Measurements from ENCODE around the gene LETM1. TPM values are rescaled to one million over a fixed set of nuclear protein-coding genes. Genes with fewer than 3 reads are reported as not detected.

Gene LETM1
- total RNA-seq, 1 experiment from 2014 or later = 67.3 TPM

- TF ChIP-seq ZBTB33 (IDR thresholded peaks at IDR 0.05; ENCODE audit: extremely low read depth, insufficient replicate concordance, low read length) (no peak), EGR1 (IDR thresholded peaks at IDR 0.05; ENCODE audit: low read depth) (no peak), ZNF274 (IDR thresholded peaks at IDR 0.05; ENCODE audit: low read depth, low read length) (no peak), JUND (IDR thresholded peaks at IDR 0.05) (no peak), CTCF (IDR thresholded peaks at IDR 0.05 in 2 of 3, conservative IDR thresholded peaks at IDR 0.05 in 1 of 3; ENCODE audit: borderline replicate concordance in 1 of 3, insufficient read depth in 1 of 3, low read depth in 2 of 3, low read length in 2 of 3) (no peak), CEBPB (IDR thresholded peaks at IDR 0.05; ENCODE audit: low read depth) (no peak), ATF3 (IDR thresholded peaks at IDR 0.05) (no peak), ELF1 (IDR thresholded peaks at IDR 0.05; ENCODE audit: borderline replicate concordance, low read depth) (no peak)
These were observed 49.8 kb downstream of the LETM1 start (continued) for GRCh38 chr4:1806223-1806564.

GRCh38 chr4:1805493-1806222 is 50.3 kb downstream of the LETM1 start:
- H3K36me3 ChIP-seq (ENCODE audit: control insufficient read depth in 1 of 2, insufficient read depth in 2 of 2, low read length in 2 of 2) = no peaks in the 10 kb centered on the region; a peak in 1 of 4 replicates
- no peak overlapping the region for H3K27ac ChIP-seq (ENCODE audit: low read depth, low read length)
- intact Hi-C loops (cut with micrococcal nuclease) = no loop called here
- no peak overlapping the region for H3K4me2 ChIP-seq (ENCODE audit: low read length)
- no peaks in the 10 kb centered on the region for H3K9me2 ChIP-seq (ENCODE audit: insufficient read depth)
- H3K4me1 ChIP-seq (ENCODE audit: control insufficient read depth in 1 of 2, insufficient read depth in 2 of 2, low read length in 2 of 2) = peaks cover 0 to 5% of the 10 kb centered on the region in 2 experiments; a peak in 1 of 4 replicates
- DNase-seq (ENCODE audit: low read depth, low spot score) (no peak), ATAC-seq (no peak)
- H3K9me3 ChIP-seq (ENCODE audit: control insufficient read depth in 1 of 2, insufficient read depth in 1 of 2, low read depth in 1 of 2, low read length in 2 of 2) = no peaks in the 10 kb centered on the region
- POLR2A ChIA-PET = no interaction called here
- H4K20me1 ChIP-seq (ENCODE audit: insufficient read depth) = no peaks in the 10 kb centered on the region
- H3K27me3 ChIP-seq (ENCODE audit: insufficient read depth, low read length) = no peaks in the 10 kb centered on the region
- H2AFZ ChIP-seq (ENCODE audit: low read depth, low read length, poor library complexity, severe bottlenecking) = no peak overlapping the region
- no peak overlapping the region for H3K4me3 ChIP-seq (replicated peaks in 1 of 2; ENCODE audit: low read depth in 1 of 2, low read length in 2 of 2)
- no TSS peak for BruUV-seq (replicated peaks)
- H3K9ac ChIP-seq (ENCODE audit: low read length) = no peak overlapping the region
- no peaks in the 10 kb centered on the region for H3K79me2 ChIP-seq (ENCODE audit: insufficient read depth, low read length)
- CTCF ChIA-PET = interaction anchor here (1.0 kb wide), 1 partner anchor 84 kb away, joined by 3 read pairs; the partner anchor contains the start of genes TACC3 and TMEM129
- RAD21 ChIA-PET (ENCODE audit: low non-redundant PET in 1 of 2, low total read pairs in 2 of 2, uncharacterized antibody in 2 of 2, unreplicated experiment in 2 of 2) = no interaction called here
- no peak for TF ChIP-seq ZNF274 (IDR thresholded peaks at IDR 0.05; ENCODE audit: low read depth, low read length)
- TF ChIP-seq POLR2A (IDR thresholded peaks at IDR 0.05; ENCODE audit: borderline replicate concordance, extremely low read depth, insufficient read depth, insufficient read length) = no peak
- no peak for TF ChIP-seq RAD21 (IDR thresholded peaks at IDR 0.05; ENCODE audit: low read depth)
- no peak for TF ChIP-seq SIN3A (IDR thresholded peaks at IDR 0.05; ENCODE audit: low read depth)
- TF ChIP-seq REST (IDR thresholded peaks at IDR 0.05; ENCODE audit: low read depth) = no peak
- TF ChIP-seq ATF3 (IDR thresholded peaks at IDR 0.05) = no peak
- TF ChIP-seq POLR2AphosphoS5 (IDR thresholded peaks at IDR 0.05; ENCODE audit: low read depth, low read length) = no peak
